ENCODE data around the gene SULT1C2.

DNA sequence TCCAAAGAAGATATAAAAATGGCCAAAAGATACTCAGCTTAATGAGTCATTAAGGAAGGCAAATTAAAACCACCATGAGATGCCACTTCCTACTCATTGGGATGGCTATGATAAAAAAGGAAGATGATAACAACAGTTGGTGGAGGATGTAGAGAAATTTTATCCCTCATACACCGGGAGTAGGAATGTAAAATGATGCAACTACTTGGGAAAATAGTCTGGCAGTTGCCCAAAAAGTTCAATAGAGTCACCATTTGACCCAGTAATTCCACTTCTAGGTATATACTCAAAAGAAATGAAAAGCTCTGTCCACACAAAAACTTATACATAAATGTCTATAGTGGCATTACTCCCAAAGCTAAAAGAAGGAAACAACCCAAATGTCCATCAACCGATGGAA is 10.1 kb upstream of the SULT1C2 start:
- TF ChIP-seq, protein P1, sequence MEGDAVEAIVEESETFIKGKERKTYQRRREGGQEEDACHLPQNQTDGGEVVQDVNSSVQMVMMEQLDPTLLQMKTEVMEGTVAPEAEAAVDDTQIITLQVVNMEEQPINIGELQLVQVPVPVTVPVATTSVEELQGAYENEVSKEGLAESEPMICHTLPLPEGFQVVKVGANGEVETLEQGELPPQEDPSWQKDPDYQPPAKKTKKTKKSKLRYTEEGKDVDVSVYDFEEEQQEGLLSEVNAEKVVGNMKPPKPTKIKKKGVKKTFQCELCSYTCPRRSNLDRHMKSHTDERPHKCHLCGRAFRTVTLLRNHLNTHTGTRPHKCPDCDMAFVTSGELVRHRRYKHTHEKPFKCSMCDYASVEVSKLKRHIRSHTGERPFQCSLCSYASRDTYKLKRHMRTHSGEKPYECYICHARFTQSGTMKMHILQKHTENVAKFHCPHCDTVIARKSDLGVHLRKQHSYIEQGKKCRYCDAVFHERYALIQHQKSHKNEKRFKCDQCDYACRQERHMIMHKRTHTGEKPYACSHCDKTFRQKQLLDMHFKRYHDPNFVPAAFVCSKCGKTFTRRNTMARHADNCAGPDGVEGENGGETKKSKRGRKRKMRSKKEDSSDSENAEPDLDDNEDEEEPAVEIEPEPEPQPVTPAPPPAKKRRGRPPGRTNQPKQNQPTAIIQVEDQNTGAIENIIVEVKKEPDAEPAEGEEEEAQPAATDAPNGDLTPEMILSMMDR (IDR thresholded peaks at IDR 0.05; ENCODE audit: poor library complexity) = no peak
- TF ChIP-seq EZH2phosphoT487 (IDR thresholded peaks at IDR 0.05; ENCODE audit: low read depth, severe bottlenecking, unreplicated experiment) = no peak

Measured in hepatocyte (in vitro differentiated cells).